GM18519 (cell line): Measurements from ENCODE around the gene KAT6B.
"Not testable (repeated sequence)": the region's sequence is repeated elsewhere in the genome, so short reads cannot be mapped to it uniquely, and the experiment has no call there.

Experiments
- ATAC-seq: cut with Tn5 transposase; IDR thresholded peaks from one replicate; pipeline ENCODE4 v1.9.1; 2021; ENCODE audit warnings: mild to moderate bottlenecking, moderate library complexity; ENCODE audit not compliant: unreplicated experiment, low FRiP score

Gene KAT6B

DNA sequence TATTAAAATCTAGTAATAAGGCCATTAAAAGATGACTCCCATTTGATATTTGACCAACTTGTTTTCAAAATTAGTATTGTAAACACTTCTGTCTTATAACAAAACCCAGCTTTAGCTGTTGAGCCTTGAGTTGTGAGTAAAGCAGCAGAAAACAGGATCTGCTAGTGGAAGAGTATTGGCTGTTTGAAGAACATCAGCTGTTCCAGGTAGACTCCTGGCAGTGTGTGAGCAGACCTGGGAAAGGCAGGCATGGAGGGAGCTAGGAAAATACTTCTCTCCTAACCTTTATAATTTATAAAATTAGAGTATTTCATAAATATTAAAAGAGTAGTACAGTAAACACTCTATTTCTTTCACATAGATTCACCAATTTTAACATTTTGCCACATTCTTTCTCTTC, 29.0 kb downstream of the KAT6B start:
- no peak for ATAC-seq

DNA sequence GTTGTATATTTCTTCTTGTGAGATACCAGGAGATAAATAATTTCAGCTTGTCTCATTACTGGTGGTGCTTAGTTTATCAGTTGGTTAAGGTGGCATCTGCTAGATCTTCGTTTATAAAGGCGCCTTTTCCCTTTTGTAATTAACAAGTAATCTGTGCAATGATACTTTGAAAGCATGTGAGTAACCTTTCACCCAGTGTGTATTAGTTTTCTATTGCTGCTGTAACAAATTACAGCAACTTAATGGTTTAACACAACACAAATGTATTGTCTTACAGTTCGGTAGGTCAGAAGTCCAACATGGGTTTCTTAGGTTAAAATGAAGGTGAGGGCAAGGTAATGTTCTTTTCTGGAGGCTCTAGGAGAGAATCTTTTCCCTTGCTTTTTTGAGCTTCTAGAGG, 30.5 kb downstream of the KAT6B start:
- no peak for ATAC-seq

DNA sequence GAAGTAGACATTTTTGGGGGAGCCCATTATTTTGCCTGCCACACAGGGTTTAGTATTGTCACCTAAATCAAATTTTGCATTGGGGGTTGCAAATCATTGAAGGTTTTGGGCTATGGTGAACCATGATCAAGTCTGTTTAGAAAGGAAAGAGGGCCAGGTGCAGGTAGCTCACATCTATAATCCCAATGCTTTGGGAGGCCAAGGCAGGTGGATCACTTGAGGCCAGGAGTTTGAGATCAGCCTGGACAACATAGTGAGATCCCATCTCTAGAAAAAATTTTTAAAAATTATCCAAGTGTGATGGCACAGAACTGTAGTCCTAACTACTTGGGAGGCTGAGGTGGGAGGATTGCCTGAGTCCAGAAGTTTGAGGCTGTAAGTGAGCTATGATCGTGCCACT, 31.2 kb downstream of the KAT6B start:
- ATAC-seq = no peak

DNA sequence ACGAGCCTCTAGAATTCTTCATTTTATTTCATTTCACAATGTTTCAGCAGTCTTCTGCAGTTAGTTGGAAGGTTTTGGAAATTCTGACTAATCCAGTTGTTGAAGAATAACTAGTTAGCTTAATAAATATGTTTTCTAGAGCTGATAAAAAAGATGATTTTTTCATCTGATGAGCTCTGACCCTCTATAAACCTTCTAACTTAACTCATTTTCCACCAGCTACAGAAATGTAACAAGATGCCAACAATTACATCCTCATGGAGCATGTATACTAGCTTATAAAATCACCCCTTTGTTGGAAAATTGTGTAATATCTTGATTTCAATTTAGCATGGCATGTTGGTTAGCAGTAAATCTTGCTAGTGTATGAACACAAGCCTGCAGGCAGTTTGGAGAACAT, 33.1 kb downstream of the KAT6B start:
- no peak for ATAC-seq

DNA sequence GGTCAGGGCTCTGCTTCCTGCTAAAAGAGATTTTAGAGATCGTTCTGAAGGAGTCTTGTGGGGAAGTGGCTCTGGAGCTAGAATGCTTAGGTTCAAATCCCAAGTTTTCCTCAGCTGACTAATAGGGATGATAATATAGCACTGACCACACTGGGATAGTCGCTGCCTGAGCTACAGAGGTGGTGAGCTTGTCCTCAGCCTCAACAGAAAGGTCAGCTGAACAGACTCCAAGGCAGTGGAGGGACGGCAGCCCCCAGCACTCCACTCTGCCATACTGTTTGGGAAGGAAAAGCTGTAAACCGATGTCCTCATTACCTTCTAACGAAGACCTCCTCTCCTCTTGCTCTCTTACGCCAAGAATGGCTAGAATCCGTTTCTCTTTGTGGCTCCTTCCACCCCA, 36.2 kb downstream of the KAT6B start:
- no peak for ATAC-seq

DNA sequence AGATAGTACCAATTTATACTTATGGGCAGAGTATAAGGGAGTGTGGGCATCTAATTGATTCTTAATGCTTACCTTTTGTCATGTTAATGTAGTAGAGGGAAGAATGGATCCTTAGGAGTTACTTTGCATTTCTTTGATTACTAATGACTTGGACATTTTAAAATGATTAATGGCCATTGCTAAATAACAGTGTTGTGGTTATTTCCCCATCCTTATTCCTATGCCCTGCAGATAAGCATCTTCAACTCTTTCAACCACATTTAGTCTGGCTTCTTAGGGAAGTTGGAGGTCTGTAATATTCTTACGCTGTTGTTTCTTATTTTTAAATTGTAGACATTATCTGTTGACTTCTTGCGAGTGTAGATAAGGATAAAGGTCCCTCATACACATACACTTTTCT, 37.2 kb downstream of the KAT6B start:
- ATAC-seq = no peak

DNA sequence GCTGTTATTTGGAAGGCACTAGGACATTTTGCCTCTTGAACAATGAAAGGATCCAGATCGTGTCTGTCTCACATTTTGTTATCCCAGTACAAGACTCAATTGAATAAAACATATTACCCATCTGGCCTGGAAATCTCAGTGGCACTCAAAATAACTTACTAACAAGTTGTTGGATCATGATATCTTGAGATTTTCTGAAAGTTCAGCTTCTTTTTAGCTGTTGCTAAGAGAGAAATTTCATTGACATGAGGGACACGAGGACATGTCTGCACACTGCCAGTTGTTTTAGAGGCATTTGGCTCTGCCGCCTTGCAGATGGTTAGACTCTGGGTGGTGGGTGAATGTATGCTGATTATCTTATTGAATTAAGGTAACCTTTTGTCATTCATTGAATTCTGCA, 41.0 kb downstream of the KAT6B start:
- no peak for ATAC-seq

DNA sequence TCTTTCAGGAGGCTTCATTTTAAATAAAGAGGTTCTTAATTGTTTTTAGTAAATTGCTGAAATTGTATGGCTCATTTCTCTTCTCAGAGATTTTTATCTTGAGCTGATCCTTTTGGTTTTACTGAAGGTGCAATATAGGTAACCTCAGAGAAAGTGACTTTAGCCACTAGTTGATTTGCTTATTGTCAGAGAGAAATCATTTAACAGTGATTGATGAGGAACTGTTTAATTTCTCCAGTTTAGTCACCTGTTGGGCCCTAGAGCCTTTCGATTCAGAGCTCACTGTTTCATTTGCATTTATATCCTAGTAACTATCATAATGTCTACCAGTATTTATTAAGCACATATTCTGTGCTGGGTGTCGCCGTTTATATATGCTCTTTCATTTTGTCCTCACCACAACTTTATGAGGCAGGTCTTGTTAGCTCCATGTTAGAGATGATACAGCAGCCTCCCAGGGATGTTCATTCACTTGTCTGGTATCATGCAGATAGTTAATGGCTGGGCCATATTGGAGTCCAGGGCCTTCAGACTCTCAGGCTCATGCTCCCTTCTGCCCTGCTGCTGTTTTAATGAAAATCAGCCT, 42.1 kb downstream of the KAT6B start:
- no peak for ATAC-seq

DNA sequence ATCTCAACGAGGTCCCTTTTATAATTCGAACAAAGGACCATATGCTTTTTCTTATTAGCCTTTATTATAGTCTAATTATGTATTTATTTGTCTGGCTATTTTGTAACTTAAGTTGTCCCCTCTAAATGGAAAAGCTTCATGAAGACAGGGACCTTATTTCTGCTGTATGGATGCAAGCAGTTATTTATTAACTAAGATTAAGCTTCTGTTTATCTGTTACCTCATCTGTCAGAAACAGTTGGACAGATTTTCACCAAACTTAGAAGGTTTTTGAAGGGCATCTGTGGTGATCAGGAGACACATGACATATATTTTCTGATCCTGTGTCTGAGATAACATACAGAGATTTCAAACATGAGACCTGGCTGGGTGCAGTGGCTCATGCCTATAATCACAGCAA, 43.2 kb downstream of the KAT6B start:
- ATAC-seq = no peak

DNA sequence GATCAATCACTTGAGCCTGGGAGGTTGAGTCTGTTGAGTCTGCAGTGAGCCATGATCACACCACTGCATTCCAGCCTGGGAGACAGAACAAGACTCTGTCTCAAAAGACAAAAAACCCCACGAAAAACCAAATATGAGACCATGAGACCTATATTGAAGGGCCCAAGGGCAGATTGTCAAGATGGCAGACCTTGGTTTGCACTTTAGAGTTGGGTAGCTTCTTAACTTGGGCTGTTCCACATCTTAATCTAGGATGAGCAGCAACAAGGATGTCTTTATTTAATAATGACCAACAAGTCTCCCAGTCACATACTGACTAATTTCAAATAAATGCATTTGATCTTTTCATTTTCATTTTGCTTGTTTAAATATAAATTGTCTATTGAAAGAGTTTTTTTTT, 43.8 kb downstream of the KAT6B start:
- ATAC-seq = no peak

DNA sequence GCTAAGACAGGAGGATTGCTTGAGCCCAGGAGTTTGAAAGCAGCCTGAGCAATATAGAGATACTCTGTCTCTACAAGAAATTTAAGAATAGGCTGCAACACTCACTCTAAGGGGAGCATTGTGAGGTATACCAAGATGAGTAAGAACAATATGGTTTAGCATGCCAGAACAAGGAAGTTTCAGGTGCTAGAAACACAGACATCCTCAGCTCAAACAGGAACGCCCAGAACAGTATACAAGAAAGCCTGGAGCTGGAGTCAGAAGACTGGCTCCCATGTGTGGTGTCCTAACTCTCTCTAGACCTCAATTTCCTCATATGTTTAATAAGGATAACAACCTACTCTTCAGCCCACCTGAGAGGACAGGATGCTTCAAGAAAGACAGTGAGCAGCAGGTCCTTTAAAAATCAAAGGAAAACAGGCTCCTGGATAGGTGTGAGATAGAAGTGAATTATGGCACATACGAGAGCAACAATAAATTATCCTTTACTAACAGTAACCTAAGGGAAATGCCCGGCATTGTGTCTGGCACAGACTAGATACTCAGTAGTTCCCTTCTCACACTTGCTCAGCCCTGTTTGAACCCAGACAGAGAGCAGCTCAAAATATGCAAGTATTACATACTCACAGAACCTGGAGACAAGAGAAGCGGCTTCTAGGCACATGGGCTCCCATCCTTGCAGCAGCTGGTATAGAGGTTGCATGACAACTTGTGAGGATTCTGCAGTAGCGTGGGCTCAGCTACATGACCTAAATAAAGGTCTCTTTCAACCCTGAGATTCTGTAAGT, 45.4 kb downstream of the KAT6B start:
- peak; percentile 77 for ATAC-seq

DNA sequence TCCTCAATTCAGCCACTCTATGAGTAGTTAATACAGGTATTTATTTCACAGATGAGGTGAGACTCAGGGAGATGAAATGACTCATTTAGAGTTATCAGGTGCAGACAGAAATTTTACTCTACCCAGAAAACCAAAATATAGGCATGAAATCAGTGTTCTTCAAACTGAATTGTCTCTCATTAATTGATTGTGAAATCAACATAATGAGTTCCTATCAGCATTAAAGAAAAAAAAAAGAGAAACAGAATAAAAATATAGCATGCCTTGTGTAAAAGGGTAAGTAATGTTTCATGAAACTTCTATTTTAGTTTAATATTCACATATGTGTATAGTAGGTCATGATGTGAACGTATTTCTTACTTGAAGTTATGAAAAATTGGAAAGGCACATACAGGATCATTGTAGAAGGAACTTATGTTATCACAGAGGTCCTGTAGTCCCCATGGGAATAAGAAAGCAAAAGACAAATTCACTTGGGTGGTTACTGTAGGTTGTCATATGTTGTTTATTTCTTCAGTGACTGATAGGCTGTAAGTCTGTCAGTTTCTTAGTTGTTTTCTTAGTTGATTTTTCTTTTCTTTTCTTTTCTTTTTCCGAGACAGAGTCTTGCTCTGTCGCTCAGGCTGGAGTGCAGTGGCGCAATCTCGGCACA, 47.5 kb downstream of the KAT6B start:
- no peak for ATAC-seq

DNA sequence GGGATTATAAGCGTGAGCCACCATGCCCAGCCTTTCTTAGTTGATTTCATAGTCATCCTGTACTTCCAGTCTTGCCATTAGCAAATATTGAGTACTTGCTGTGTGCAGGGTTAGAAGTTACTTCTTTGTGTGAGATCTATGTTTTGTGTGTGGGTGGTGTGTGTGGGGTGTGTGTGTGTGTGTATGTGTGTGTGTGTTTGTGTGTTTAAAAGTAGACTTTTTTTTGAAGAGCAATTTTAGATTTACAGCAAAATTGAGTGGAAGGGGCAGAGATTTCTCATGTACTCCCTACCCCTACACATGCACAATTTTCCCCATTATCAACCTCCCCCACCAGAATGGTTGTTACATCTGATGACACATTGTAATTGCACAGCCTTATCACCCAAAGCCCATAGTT, 48.2 kb downstream of the KAT6B start:
- no peak for ATAC-seq

DNA sequence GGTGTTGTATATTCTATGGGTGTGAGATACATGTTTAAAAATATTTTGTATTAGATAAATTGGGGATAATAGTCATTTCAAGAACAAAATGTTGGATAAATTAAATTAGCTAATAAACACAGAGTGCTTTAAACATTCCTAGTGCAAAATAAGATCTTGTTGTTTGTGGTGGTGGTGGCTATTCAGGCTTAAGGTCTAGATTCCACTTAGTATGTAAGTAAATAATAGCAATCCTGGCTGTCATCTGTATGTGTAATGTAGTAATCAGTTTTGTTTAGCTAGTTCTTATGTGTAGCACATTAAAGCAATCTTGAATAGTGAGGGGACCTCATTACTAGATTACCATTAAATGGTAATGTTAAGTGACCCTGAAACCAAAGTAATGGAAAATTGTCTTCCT, 48.7 kb downstream of the KAT6B start:
- no peak for ATAC-seq

DNA sequence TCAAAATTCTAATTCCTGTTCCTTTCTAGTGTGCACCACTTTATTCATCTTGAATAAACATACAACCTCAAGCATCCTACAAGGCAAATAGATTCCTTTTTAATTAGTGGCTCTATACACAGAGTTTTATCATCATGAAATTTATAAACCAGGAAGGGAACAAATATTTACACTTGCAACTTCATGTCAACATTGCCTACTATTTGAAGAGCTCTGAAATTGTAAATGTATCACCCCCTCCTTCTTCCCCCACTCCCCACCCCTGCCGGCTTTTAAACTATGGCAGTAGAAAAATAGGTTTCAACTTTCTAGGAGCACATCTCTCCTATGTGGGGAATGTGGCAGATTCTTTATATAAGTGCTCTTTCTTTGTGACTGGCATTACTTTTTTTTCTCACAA, 49.6 kb downstream of the KAT6B start:
- ATAC-seq = no peak

DNA sequence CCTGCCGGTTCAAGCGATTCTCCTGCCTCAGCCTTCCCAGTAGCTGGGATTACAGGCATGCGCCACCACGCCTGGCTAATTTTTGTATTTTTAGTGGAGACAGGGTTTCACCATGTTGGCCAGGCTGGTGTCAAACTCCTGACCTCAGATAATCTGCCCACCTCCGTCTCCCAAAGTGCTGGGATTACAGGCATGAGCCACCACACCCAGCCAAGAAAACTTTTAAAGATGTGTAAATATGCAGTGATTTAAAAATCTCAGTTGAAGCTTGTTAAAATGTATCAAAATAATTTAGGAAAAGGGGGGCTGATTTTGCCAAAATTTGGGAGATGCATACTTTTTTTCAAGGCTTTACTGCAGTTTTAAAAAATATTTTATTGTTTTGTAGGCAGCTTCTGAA, 50.7 kb downstream of the KAT6B start:
- not testable (repeated sequence) for ATAC-seq

DNA sequence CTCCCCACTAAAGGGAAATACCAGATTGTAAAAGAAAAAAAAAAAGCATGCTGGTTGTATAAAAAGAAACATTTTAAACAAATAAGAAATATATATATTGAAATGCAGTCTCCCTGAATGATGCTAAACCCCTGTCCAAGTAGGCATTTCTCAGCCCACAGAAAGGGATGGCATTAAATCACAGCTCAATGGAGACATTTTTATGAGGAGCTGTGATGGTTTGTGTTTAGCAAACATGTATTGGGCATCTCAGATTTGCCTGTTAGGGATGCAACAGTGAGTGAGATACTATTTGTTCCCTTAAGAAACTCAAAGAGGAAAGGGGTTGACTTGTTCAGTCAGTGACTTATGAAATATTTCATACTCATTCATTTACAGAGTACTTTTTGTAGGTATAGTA, 51.5 kb downstream of the KAT6B start:
- ATAC-seq = no peak

DNA sequence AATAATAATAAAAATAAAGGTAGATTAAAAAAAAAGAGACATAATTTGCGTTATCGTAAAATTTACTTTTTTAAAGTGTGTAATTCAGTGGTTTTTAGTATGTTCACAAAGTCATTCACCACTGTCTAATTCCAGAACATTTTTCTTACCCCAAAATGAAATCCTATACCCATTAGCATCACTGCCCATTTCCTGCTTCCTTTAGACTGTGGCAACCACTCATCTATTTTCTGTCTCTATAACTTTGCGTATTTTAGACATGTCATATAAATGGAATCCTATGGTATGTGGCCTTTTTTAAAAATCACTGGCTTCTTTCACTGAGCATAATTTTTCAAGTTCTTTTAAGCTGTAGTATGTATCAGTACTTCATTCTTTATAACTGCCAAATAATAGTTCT, 53.6 kb downstream of the KAT6B start:
- ATAC-seq = no peak

DNA sequence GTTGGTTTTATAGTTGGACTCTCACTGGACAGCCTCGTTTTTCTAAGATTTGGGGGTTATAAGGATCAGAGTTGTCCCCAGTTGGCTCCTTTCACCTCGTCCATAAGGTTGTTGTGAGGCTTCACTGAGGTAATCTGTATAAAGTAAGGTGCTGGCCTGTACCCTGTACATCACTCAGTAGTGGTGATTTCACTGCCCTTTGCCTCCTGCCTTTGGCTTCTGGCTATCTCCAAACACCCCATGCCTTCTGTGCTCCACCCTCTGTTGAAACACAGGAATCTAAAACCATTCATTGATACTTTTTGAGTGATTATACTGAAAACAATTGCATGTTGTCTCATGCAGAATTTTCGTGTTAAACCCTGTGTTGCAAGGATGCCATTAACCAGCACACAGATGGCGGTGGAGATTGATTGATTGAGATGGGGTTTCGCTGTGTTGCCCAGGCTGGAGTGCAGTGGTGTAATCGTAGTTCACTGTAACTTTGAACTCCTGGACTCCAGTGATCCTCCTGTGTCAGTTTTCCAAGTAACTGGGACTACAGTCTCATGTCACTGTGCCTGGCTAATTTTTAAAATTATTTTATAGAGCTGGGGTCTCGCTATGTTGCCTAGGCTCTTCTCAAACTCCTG, 55.0 kb downstream of the KAT6B start:
- no peak for ATAC-seq

DNA sequence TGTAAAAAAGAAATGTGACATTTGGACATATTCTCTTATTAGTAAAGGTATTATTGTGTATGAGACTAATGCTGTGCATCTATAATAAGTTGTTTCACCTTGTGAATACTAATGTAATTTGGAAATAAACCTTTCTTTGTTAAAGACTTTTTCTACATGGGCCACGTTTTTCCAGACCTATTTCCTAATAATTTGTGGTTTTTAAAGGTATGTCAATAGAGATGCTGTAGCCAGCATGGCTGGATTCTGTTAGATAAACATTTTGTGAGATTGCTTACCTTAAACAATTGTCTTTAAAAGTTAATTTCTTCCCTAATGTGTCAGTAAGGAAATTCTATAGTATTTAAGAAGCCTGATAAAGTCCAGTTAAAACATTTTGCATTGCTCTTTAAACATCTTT, 56.0 kb downstream of the KAT6B start:
- ATAC-seq = no peak

DNA sequence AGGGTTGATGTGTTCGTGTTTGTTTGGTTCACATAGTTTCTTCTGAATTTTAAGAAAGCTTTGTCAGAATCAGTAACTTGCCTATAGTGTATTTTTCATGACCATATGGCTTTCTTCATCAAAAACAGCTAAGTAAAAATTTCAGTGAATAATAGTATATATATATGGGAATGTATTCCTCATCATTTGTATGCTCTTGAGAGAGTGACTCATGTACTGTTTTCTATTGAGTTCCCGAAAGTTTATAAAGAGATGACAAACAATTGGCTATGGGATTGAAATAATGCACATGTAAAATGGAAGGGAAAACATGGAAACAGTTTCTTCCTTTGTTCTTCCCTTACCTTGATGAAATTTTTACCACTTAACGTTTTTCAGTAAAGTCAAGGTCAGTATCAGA, 56.4 kb downstream of the KAT6B start:
- no peak for ATAC-seq

DNA sequence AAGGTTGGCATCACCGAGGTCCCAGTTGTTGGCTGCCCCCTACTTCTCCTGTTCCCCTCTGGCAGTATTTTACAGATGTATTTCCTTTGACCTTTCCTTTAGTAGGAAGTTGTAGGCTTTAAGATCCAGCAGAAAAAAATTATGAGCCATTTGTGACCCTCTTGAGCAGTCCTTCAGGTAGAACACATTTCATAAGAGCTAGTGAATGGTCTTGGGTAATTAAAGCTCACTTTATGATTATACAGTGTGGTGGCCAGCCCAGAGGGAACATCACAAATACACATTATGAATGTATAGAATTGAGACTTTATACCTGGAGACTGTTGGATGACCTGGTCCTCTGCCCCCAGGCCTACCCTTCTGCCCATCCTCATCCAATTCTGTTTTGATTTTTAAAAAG, 57.0 kb downstream of the KAT6B start:
- ATAC-seq = no peak
